CD14-positive monocyte (primary cell): Measurements from ENCODE around the gene SRGAP1. TPM values are rescaled to one million over a fixed set of nuclear protein-coding genes. Genes with fewer than 3 reads are reported as not detected.

Experiments used
- DNase-seq, 3 donors: peaks; one replicate each; pipeline ENCODE4 v3.0.0-alpha.2; 2011 to 2022
- H2AFZ ChIP-seq: 2 replicates; pipeline ENCODE4 v1.6.0; 2012; ENCODE audit warnings: mild to moderate bottlenecking, low read depth, low read length, inconsistent platforms; ENCODE audit not compliant: insufficient read depth, poor library complexity, severe bottlenecking
- H3K27ac ChIP-seq, 2 donors: 1 replicate in 1 of 2; 2 replicates in 1 of 2; pipeline ENCODE4 v1.5.1; 2012 to 2013; ENCODE audit warnings: low read length in 2 of 2, control low read depth in 1 of 2, inconsistent platforms in 1 of 2, low read depth in 1 of 2, mild to moderate bottlenecking in 1 of 2
- H3K27me3 ChIP-seq, 2 donors: one replicate each; pipeline versions ENCODE4 v1.6.0 to v1.6.1; 2011 to 2013; ENCODE audit warnings: low read length in 2 of 2; ENCODE audit not compliant: control insufficient read depth in 2 of 2, insufficient read depth in 2 of 2
- H3K36me3 ChIP-seq, 2 donors: replicated peaks in 1 of 2; 1 replicate in 1 of 2; 2 replicates in 1 of 2; pipeline versions ENCODE4 v1.5.1 to v1.6.1; 2012 to 2013; ENCODE audit warnings: low read length in 2 of 2, control low read depth in 1 of 2, inconsistent platforms in 1 of 2, mild to moderate bottlenecking in 1 of 2; ENCODE audit not compliant: insufficient read depth in 2 of 2, control insufficient read depth in 1 of 2
- H3K4me1 ChIP-seq, 2 donors: 1 replicate in 1 of 2; 2 replicates in 1 of 2; pipeline versions ENCODE4 v1.5.1 to v1.6.1; 2012 to 2013; ENCODE audit warnings: low read length in 2 of 2, control low read depth in 1 of 2, inconsistent platforms in 1 of 2, mild to moderate bottlenecking in 1 of 2, moderate library complexity in 1 of 2; ENCODE audit not compliant: insufficient read depth in 2 of 2, control insufficient read depth in 1 of 2
- H3K4me2 ChIP-seq: replicated peaks from 2 replicates; pipeline ENCODE3; 2012; ENCODE audit warnings: low read length, moderate library complexity, mild to moderate bottlenecking; ENCODE audit not compliant: poor library complexity, severe bottlenecking; ENCODE audit errors: extremely low read depth
- H3K4me3 ChIP-seq, 3 experiments: fragments of 200-600 bp in 1 of 3; sonication (generic) in 1 of 3; replicated peaks in 1 of 3; 1 replicate in 2 of 3; 2 replicates in 1 of 3; pipeline ENCODE4 v1.5.1; 2011 to 2013; ENCODE audit warnings: low read length in 3 of 3, mild to moderate bottlenecking in 3 of 3, control low read depth in 2 of 3, low read depth in 2 of 3, inconsistent platforms in 1 of 3, moderate library complexity in 1 of 3
- H3K79me2 ChIP-seq: 2 replicates; pipeline ENCODE4 v1.6.0; 2012; ENCODE audit warnings: mild to moderate bottlenecking, control low read depth, inconsistent platforms, low read length, moderate library complexity; ENCODE audit not compliant: insufficient read depth
- H3K9ac ChIP-seq: 2 replicates; pipeline ENCODE4 v1.6.0; 2017; ENCODE audit warnings: low read length, mild to moderate bottlenecking; ENCODE audit not compliant: insufficient read depth, poor library complexity, severe bottlenecking
- H3K9me3 ChIP-seq, 2 donors: replicated peaks in 1 of 2; 1 replicate in 1 of 2; 2 replicates in 1 of 2; pipeline versions ENCODE4 v1.5.1 to v1.6.1; 2012 to 2013; ENCODE audit warnings: low read length in 2 of 2, control low read depth in 1 of 2; ENCODE audit not compliant: control insufficient read depth in 1 of 2, insufficient read depth in 1 of 2
- H4K20me1 ChIP-seq: 2 replicates; pipeline ENCODE4 v1.6.0; 2012; ENCODE audit warnings: mild to moderate bottlenecking, low read length, control low read depth, moderate library complexity; ENCODE audit not compliant: insufficient read depth
- H3K27ac Mint-ChIP-seq, 7 donors: one replicate each; pipeline ENCODE4 v1.8.0; 2020; ENCODE audit warnings: mild to moderate bottlenecking in 7 of 7, mixed read lengths in 7 of 7, moderate library complexity in 6 of 7, inconsistent platforms in 2 of 7
- H3K27me3 Mint-ChIP-seq, 3 donors: one replicate each; pipeline ENCODE4 v1.8.0; 2021 to 2022; ENCODE audit warnings: low read depth in 3 of 3, mild to moderate bottlenecking in 3 of 3, mixed read lengths in 3 of 3, moderate library complexity in 3 of 3, inconsistent platforms in 1 of 3
- H3K36me3 Mint-ChIP-seq, 2 donors: one replicate each; pipeline ENCODE4 v1.8.0; 2020; ENCODE audit warnings: mixed read lengths in 2 of 2, inconsistent platforms in 1 of 2, mild to moderate bottlenecking in 1 of 2
- H3K4me1 Mint-ChIP-seq: one replicate; pipeline ENCODE4 v1.8.0; 2020; ENCODE audit warnings: mild to moderate bottlenecking, mixed read lengths
- H3K4me3 Mint-ChIP-seq, 2 donors: one replicate each; pipeline ENCODE4 v1.8.0; 2020; ENCODE audit warnings: mild to moderate bottlenecking in 2 of 2, mixed read lengths in 2 of 2, moderate library complexity in 1 of 2
- H3K9me3 Mint-ChIP-seq, 7 donors: one replicate each; pipeline ENCODE4 v1.8.0; 2020 to 2022; ENCODE audit warnings: mixed read lengths in 7 of 7, mild to moderate bottlenecking in 6 of 7, moderate library complexity in 6 of 7, inconsistent platforms in 2 of 7
- WGBS: methylation state at CpG from one replicate; pipeline ENCODE4 v1.1.5; 2013; ENCODE audit warnings: missing lambda C conversion rate; ENCODE audit not compliant: insufficient coverage; 5-methylcytosine and 5-hydroxymethylcytosine counted together
- intact Hi-C, 2 donors: fragments of 100-400 bp; cut with micrococcal nuclease; formaldehyde crosslinking; loops; one replicate each; pipeline versions ENCODE4 v1.15.0 to v1.15.1; 2023
- polyA plus RNA-seq, 3 donors: library from polyadenylated mRNA; depleted of rRNA in 1 of 3; unstranded in 2 of 3; stranded (reverse) in 1 of 3; fragments of 300-500 nt in 2 of 3; fragments of >200 nt in 1 of 3; fragmentation: Illumina TruSeq in 2 of 3; gene quantifications; 1 replicate in 2 of 3; 2 replicates in 1 of 3; pipeline ENCODE4 v1.2.3, GENCODE V29; 2012 to 2021
- TF ChIP-seq, protein P1 (sequence below): fragments of 200-600 bp; IDR thresholded peaks from one replicate; pipeline ENCODE4 v1.8.0; 2022; ENCODE audit warnings: antibody characterized with exemption, mild to moderate bottlenecking

Gene SRGAP1
- polyA plus RNA-seq, 3 donors: 0.05 to 0.52 (median 0.07) TPM

DNA sequence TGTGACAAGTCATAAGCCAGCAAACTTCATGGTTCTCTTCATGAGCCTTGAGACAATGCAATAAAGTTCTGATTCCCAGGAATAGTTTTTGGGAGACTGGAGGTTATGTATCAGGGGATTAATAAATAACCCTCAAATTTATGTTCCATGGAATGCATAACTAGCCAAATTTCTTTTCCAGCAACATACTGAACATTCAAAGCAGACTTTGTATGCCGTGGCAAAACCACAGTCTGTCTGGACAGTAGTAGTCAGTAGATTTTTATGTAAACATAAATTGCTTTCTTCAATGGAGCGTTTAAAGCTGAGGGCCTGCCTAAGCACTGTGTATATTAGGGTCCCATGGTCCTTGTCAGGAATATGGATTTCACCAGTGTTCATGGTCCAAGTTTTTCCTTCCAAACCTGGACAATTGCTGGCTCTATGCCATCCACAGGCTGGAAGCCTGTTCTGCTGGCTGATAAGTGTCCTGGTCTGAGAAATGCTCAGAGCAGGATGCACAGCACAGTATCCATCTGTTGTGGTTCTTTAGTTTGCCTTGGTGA is 144.9 kb downstream of the SRGAP1 start:
- WGBS: 86% methylated on average over 1 of the region's 2 CpGs
- no peaks in the 10 kb centered on the region for H3K79me2 ChIP-seq
- peaks cover 8 to 12% of the 10 kb centered on the region in 2 donors for H3K4me1 ChIP-seq
- Mint-ChIP-seq H3K9me3 (peaks cover 0 to 3% (median 0%) of the 10 kb centered on the region in 7 donors), H3K4me3 (no peak overlapping the region), H3K4me1 (peaks cover 17% of the 10 kb centered on the region), H3K27ac (no peak overlapping the region), H3K36me3 (no peaks in the 10 kb centered on the region), H3K27me3 (peaks cover 0 to 6% (median 2%) of the 10 kb centered on the region in 3 donors)
- H3K27me3 ChIP-seq: no peaks in the 10 kb centered on the region
- H4K20me1 ChIP-seq: no peaks in the 10 kb centered on the region
- H3K27ac ChIP-seq: no peak overlapping the region
- no peaks in the 10 kb centered on the region for H3K9me3 ChIP-seq
- no peak overlapping the region for H3K4me2 ChIP-seq
- no peak overlapping the region for H2AFZ ChIP-seq
- no peak overlapping the region for H3K9ac ChIP-seq
- no peaks in the 10 kb centered on the region for H3K36me3 ChIP-seq
- TF ChIP-seq, protein P1, sequence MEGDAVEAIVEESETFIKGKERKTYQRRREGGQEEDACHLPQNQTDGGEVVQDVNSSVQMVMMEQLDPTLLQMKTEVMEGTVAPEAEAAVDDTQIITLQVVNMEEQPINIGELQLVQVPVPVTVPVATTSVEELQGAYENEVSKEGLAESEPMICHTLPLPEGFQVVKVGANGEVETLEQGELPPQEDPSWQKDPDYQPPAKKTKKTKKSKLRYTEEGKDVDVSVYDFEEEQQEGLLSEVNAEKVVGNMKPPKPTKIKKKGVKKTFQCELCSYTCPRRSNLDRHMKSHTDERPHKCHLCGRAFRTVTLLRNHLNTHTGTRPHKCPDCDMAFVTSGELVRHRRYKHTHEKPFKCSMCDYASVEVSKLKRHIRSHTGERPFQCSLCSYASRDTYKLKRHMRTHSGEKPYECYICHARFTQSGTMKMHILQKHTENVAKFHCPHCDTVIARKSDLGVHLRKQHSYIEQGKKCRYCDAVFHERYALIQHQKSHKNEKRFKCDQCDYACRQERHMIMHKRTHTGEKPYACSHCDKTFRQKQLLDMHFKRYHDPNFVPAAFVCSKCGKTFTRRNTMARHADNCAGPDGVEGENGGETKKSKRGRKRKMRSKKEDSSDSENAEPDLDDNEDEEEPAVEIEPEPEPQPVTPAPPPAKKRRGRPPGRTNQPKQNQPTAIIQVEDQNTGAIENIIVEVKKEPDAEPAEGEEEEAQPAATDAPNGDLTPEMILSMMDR: no peak
- H3K4me3 ChIP-seq: no peak overlapping the region
- intact Hi-C loops: no loop called here
- no peak for DNase-seq

DNA sequence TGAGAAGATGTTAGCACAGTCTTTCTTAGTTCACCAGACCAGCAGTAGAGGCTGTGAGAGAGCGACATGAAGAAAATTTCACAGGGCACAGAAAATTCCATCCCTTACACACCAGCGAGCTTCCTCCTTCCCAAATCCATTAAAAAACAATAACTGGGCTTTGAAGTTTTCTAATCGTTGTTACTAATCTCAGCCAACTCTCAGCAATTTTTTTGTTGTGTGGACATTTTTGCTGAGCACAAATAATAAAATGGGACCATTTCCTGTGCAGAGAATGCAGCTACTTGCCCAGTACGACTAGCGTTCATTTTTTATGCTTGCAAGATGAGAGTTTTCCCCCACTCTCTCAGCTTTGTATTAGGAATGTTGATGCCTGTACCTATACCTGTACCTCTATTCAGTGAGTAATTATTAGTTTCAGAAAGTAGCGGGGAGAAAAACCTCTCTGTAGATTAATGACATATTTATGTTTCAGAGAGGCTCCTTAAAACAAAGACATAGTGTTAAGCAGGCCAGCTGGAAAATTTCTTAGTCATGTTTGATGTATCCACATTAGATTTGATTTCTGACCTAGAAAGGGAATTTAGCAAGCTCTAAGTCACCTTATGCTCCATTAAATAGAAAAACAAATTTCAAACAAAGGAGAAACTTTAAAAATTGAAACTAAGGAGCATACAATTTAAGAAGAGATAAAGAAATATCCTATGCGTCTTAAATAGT is 146.5 kb downstream of the SRGAP1 start:
- no peak overlapping the region for H3K9ac ChIP-seq
- intact Hi-C loops: no loop called here
- Mint-ChIP-seq H3K9me3 (peaks cover 0 to 3% (median 0%) of the 10 kb centered on the region in 7 donors), H3K4me3 (no peak overlapping the region), H3K4me1 (peaks cover 5% of the 10 kb centered on the region), H3K27me3 (peaks cover 0 to 6% (median 2%) of the 10 kb centered on the region in 3 donors), H3K36me3 (no peaks in the 10 kb centered on the region), H3K27ac (no peak overlapping the region)
- TF ChIP-seq, protein P1: no peak
- no peaks in the 10 kb centered on the region for H3K36me3 ChIP-seq
- peaks cover under 1 to 2% of the 10 kb centered on the region in 2 donors for H3K4me1 ChIP-seq
- H3K9me3 ChIP-seq: no peaks in the 10 kb centered on the region
- no peaks in the 10 kb centered on the region for H3K27me3 ChIP-seq
- no peak for DNase-seq
- WGBS: no CpG with 5 or more reads among the region's 7 CpGs
- no peak overlapping the region for H2AFZ ChIP-seq
- H3K4me2 ChIP-seq: no peak overlapping the region
- H3K27ac ChIP-seq: no peak overlapping the region
- no peaks in the 10 kb centered on the region for H3K79me2 ChIP-seq
- no peaks in the 10 kb centered on the region for H4K20me1 ChIP-seq
- no peak overlapping the region for H3K4me3 ChIP-seq
